ENCODE measurements around the gene CCSER2. TPM values are rescaled to one million over a fixed set of nuclear protein-coding genes. Genes with fewer than 3 reads are reported as not detected.

Gene CCSER2
- total RNA-seq, 1 experiment from 2014 or later: 56.6 TPM

DNA sequence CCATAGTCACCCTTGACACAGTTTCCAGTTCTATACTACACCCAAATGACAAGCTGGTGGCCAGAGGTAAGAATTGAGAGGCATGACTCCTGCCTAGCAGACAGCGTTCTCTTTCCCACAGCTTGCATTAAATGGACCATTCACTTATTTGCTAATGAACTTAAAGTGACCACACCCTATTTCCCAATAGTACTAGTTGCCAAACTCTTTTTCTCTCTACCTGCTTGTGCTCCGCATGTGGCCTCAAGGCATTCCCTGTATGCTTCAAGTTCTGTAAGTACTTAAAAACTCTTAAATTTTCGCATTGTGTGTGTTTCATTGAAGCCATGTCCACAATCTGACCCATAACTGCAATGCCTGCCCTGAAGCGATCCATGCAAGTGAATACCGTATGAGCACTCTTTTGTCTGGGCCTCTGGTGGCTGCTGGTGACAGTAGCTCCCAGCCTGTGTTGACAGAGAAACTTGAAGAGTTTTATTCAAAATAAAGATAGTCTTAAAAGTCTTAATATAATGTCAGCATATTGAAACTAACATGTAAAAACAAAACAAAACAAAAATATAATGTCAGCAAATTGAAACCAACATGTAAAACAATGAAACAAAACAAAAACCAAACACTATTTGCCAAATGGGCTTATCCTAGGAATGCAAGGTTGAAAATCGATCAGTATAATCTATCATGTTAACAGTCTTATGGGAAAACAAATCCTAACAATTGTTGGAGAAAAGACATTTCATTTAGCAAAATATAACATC, 73.6 kb downstream of the CCSER2 start:
- intact Hi-C loops (cut with micrococcal nuclease; ENCODE audit: unreplicated experiment): no loop called here
- no peaks in the 10 kb centered on the region; the same call in 1 of the 2 replicates for H3F3A ChIP-seq (ENCODE audit: insufficient read depth, low read depth)
- H3K4me2 ChIP-seq: peak overlapping the region; percentile 42
- no peak overlapping the region for H3K4me3 ChIP-seq
- no peaks in the 10 kb centered on the region for H3K79me2 ChIP-seq (ENCODE audit: low read depth)
- H3K9me2 ChIP-seq (ENCODE audit: insufficient read depth): peaks cover 6% of the 10 kb centered on the region; the same call in 1 of the 2 replicates
- no TSS peak for BruUV-seq (replicated peaks)
- H3K4me1 ChIP-seq (replicated peaks; ENCODE audit: insufficient read depth): peaks cover 17% of the 10 kb centered on the region
- ChIA-PET POLR2A (ENCODE audit: unreplicated experiment) (no interaction called here), CTCF (no interaction called here)
- H3K27ac ChIP-seq: peak overlapping the region; percentile 16; the same call in 1 of the 2 replicates
- DNase-seq: peak in 1 of 2 experiments; percentile 91
- TF ChIP-seq, protein P1, sequence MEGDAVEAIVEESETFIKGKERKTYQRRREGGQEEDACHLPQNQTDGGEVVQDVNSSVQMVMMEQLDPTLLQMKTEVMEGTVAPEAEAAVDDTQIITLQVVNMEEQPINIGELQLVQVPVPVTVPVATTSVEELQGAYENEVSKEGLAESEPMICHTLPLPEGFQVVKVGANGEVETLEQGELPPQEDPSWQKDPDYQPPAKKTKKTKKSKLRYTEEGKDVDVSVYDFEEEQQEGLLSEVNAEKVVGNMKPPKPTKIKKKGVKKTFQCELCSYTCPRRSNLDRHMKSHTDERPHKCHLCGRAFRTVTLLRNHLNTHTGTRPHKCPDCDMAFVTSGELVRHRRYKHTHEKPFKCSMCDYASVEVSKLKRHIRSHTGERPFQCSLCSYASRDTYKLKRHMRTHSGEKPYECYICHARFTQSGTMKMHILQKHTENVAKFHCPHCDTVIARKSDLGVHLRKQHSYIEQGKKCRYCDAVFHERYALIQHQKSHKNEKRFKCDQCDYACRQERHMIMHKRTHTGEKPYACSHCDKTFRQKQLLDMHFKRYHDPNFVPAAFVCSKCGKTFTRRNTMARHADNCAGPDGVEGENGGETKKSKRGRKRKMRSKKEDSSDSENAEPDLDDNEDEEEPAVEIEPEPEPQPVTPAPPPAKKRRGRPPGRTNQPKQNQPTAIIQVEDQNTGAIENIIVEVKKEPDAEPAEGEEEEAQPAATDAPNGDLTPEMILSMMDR (conservative IDR thresholded peaks at IDR 0.05): no peak
- TF ChIP-seq EZH2 (IDR thresholded peaks at IDR 0.05; ENCODE audit: low read depth): no peak
- H3K9me3 ChIP-seq (ENCODE audit: insufficient read depth, low read depth): peaks cover 12% of the 10 kb centered on the region
- H3K27me3 ChIP-seq (ENCODE audit: insufficient read depth, low read depth): no peaks in the 10 kb centered on the region
- no peaks in the 10 kb centered on the region for H4K20me1 ChIP-seq (ENCODE audit: insufficient read depth)
- H3K36me3 ChIP-seq (ENCODE audit: low read depth): no peaks in the 10 kb centered on the region
- no peak overlapping the region for H2AFZ ChIP-seq

DNA sequence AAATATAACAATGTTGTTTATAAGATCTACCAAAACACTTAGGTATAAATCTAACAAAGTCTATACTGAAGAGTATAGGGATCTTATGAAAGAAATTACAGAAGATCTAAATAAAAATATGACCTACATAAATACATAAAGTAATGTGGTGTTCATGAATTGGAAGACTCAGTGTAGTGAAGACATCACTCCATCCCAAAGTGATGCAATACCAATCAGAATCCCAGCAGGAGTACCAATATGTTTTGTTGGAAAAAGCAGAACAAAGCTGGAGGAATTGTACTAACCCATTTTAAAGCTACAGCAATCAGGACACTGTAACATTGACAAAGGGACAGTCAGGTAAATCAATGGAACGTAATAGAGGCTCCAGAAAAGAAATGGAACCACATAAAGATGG, 76.4 kb downstream of the CCSER2 start:
- ChIA-PET CTCF (no interaction called here), POLR2A (ENCODE audit: unreplicated experiment) (no interaction called here)
- no peak for TF ChIP-seq EZH2 (IDR thresholded peaks at IDR 0.05; ENCODE audit: low read depth)
- TF ChIP-seq, protein P1 (conservative IDR thresholded peaks at IDR 0.05): no peak
- Histone ChIP-seq H3F3A (ENCODE audit: insufficient read depth, low read depth) (no peaks in the 10 kb centered on the region; the same call in 1 of the 2 replicates), H3K9me3 (ENCODE audit: insufficient read depth, low read depth) (peaks cover 12% of the 10 kb centered on the region), H3K4me2 (no peak overlapping the region), H3K4me1 (replicated peaks; ENCODE audit: insufficient read depth) (peaks cover 24% of the 10 kb centered on the region), H4K20me1 (ENCODE audit: insufficient read depth) (no peaks in the 10 kb centered on the region), H3K79me2 (ENCODE audit: low read depth) (no peaks in the 10 kb centered on the region), H2AFZ (no peak overlapping the region), H3K36me3 (ENCODE audit: low read depth) (no peaks in the 10 kb centered on the region), H3K27ac (no peak overlapping the region), H3K27me3 (ENCODE audit: insufficient read depth, low read depth) (no peaks in the 10 kb centered on the region), H3K4me3 (no peak overlapping the region), H3K9me2 (ENCODE audit: insufficient read depth) (peaks cover 6% of the 10 kb centered on the region; the same call in 1 of the 2 replicates)
- BruUV-seq (replicated peaks): no TSS peak
- intact Hi-C loops (cut with micrococcal nuclease; ENCODE audit: unreplicated experiment): no loop called here
- DNase-seq: no peak

DNA sequence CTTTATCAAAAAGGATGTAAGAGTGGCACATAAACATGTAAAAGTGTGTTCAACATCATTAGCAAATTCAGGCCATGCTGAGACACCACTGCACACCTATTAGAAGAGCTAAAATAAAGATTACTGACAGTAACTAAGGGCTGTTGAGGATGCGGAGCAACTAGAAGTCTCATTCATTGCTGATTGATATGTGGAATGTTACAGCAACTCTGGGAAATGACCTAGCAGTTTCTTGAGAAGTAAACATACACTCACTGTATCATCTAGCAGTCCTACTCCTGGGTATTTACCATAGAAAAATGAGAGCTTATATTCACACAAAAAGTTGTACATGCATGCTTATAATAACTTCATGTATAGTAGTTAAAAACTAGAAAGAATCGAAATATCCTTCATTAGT, 77.3 kb downstream of the CCSER2 start:
- TF ChIP-seq, protein P1 (conservative IDR thresholded peaks at IDR 0.05): no peak
- no peak for TF ChIP-seq EZH2 (IDR thresholded peaks at IDR 0.05; ENCODE audit: low read depth)
- CTCF ChIA-PET: interaction anchor here (0.6 kb wide), 1 partner anchor 44 kb away, joined by 5 read pairs; no protein-coding TSS in a partner anchor
- H4K20me1 ChIP-seq (ENCODE audit: insufficient read depth): no peaks in the 10 kb centered on the region
- H3K9me2 ChIP-seq (ENCODE audit: insufficient read depth): peaks cover 6% of the 10 kb centered on the region; the same call in 1 of the 2 replicates
- no peak overlapping the region for H3K4me2 ChIP-seq
- intact Hi-C loops (cut with micrococcal nuclease; ENCODE audit: unreplicated experiment): no loop called here
- no peak overlapping the region for H2AFZ ChIP-seq
- peaks cover 6% of the 10 kb centered on the region; the same call in 1 of the 2 replicates for H3K9me3 ChIP-seq (ENCODE audit: insufficient read depth, low read depth)
- no peak overlapping the region for H3K4me3 ChIP-seq
- H3K27me3 ChIP-seq (ENCODE audit: insufficient read depth, low read depth): no peaks in the 10 kb centered on the region
- no peaks in the 10 kb centered on the region for H3K79me2 ChIP-seq (ENCODE audit: low read depth)
- no TSS peak for BruUV-seq (replicated peaks)
- H3K27ac ChIP-seq: no peak overlapping the region
- H3K36me3 ChIP-seq (ENCODE audit: low read depth): no peaks in the 10 kb centered on the region
- H3K4me1 ChIP-seq (replicated peaks; ENCODE audit: insufficient read depth): peaks cover 24% of the 10 kb centered on the region
- POLR2A ChIA-PET (ENCODE audit: unreplicated experiment): interaction anchor here (0.6 kb wide), 1 partner anchor 69 kb away, joined by 3 read pairs; no protein-coding TSS in a partner anchor
- no peaks in the 10 kb centered on the region; the same call in 1 of the 2 replicates for H3F3A ChIP-seq (ENCODE audit: insufficient read depth, low read depth)
- DNase-seq: no peak
